Lower leg skin (tissue), 3 donors: ENCODE measurements around the gene ORC3.

Experiments
- CTCF ChIP-seq, 3 donors: fragments of 450-650 bp; IDR thresholded peaks; one replicate each; pipeline ENCODE4 v1.5.1; 2016; ENCODE audit warnings: antibody characterized with exemption in 3 of 3, mild to moderate bottlenecking in 3 of 3, moderate library complexity in 2 of 3
- POLR2A ChIP-seq, 2 donors: fragments of 450-650 bp; IDR thresholded peaks; one replicate each; pipeline ENCODE4 v1.6.1; 2016 to 2017; ENCODE audit warnings: antibody characterized with exemption in 2 of 2, mild to moderate bottlenecking in 1 of 2, moderate library complexity in 1 of 2

GRCh38 chr6:87701344-87701675 is 111.4 kb downstream of the ORC3 start:
- TF ChIP-seq POLR2A (IDR thresholded peaks at IDR 0.05) = no peak
- no peak for TF ChIP-seq CTCF (IDR thresholded peaks at IDR 0.05)
